ENCODE results near the gene DDO.

DNA sequence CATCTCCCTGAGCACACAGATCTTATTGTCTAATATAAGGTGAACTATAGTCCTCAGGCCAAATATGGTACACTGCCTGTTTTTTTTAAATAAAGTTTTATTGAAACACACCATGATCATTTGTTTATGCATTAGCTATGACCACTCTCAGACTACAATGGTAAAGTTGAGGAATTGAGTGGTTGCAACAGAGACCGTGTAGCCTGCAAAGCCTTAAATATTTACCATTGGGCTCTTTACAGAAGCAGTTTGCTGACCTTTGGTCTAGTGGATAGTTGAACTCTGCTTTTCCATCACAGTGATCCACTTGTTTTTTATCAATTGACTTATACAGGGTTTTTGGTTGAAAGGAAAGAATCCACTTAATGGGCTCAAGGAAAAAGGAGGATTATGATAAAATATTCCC lies 29.9 kb downstream of the DDO start:
- TF ChIP-seq POLR2A (IDR thresholded peaks at IDR 0.05) (no peak), CTCF (IDR thresholded peaks at IDR 0.05 in 4 of 5, conservative IDR thresholded peaks at IDR 0.05 in 1 of 5) (no peak)
